Stimulated activated CD8-positive, alpha-beta memory T cell treated with anti-CD3 and anti-CD28 coated beads, Interleukin-4, amount 100 ng/mL, for 1 hour (primary cell): ENCODE measurements around the gene USP10.

Source experiments
- DNase-seq, 2 donors: peaks; one replicate each; pipeline ENCODE4 v3.0.0-alpha.2; 2020; ENCODE audit warnings: low read depth in 2 of 2, low spot score in 1 of 2

USP10 gene

DNA sequence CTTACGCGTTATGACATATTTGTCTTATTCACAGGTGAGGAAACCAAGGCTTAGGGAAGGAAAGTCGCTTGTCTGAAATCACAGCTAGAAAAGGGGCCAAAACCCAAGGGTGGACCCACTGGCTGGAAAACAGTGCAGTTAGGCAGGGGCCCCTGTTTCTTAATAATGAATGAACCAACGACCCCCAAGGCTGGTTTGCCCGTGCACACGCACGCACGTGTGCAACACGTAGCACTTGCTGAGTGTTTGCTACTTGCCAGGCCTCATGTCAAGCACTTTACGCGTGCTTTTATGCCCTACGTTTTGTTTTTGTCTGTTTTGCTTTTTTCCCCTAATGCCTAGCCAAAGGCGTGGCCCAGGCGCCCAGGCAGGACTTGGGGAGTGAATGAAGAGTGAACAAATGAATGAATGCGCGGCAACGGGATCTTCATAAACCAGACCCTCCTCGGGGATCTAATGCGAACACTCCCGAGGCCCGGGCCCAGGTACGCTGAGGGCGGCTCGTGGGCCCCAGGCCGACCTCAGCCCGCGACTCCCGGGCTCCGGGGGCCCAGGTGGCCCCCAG lies 571 bp upstream of the USP10 start:
- no peak for DNase-seq

DNA sequence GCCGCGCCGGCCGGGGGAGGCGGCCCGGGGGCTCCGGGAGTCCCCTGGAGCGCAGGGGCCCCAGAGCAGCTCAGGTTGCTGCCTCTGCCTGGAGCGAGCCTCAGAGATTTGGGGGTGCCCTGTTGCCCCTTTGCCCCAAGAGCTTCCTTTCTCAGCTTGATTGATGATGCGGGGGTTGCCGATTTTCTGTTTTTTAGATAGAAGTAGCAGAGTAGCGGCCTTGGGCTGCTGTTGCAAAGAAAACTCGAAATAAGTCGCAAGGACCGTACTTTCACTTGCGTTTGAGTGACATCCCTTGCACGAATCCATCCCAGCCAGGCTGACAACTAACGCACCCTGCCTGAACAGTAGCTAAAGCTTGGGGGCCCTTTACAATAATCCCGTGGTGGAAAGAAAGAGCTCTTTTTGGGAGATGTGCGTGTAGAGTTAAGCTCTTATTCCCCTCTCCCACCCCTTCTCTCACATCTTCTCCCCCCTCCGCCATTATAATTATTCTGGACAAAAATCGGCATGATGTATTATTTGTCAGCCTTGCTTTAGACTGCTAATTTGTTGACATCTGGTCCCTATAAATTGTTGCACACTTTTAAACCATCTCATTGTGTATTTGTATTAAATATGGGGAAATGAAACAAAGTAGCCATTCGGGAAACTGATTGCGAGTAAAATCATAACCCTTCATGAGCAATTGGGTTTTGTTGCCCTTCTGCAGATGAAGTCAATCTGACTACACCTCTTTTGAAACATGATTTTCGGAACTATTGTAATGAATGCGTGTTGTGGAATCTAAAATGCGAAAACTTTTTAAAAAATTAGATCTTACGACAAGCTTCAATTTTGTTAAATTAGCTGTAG lies 873 bp downstream of the USP10 start:
- peak; percentile 7 to 9 for DNase-seq

DNA sequence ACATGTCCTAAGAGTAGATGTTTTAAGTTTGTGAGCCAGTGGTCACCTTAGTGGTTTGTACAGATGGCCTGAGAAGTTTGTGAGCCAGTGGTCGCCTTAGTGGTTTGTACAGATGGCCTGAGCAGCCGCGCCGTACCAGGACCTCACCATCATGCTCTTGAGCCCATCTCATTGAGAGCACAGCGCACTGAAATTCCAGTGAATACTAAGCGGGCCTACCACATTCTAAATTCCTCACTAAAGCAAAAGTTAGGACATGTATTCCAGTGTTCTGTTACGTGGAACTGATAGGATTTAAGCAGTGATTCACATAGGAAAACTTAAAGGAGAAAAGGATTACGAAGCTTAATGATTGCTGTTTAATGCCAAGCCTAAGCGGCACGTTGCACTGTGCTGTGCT lies 3.9 kb downstream of the USP10 start:
- DNase-seq = no peak

DNA sequence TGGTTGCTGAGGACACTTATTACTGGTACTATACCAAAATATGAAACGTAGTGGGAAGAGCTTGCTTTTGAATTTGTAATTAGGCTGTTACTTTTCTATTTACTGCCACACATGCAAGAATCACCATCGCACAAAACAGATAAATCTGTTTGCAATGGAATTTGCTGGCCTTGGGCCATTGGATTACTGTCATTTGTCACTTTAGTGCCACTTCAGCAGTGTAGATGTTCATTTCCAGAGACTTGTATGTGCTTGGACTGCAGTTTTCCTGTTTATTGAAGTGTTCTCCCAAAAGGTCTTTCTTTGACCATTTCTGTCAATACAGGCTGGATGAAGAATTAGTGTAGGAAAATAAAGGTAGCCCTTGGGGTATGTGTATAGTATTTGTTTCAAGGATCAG lies 4.5 kb downstream of the USP10 start:
- no peak for DNase-seq

DNA sequence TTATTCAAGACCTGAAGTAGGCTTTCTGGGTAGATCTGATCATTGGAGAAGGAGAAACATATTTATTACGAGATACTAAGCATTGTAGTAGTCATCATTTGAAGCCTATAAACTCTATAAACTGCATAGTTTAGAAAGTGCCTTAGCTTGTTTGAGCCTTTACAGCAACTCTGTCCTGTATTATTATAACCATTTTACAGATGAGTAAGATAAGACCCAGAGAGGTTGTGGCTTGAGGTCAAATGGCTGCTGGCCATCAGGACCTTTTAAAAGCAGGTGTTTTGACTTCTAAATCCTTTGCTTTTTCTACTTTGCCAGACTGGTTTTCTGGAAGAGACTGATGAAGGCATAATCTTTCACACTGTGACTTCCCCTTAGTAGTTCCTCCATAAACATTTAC lies 7.1 kb downstream of the USP10 start:
- DNase-seq = no peak

DNA sequence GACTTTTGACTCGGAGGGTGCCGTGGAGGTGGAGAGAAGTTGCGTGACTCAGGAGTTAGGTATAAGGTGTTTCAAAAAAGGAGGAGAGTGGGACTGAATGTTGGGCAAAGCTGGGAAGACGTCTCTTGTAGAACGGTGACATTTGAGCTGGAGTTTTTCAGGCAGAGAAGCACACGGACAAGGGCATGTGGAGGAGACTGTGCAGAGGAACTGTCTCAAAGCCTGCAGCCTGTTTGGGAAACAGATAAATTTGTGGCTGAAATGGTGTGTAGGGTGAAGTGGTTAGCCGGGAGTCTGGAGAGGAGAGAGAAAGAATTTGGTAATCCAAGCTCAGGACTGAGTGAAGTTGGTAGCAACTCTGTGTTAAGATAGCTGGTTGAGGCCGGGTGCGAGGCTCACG lies 9.8 kb downstream of the USP10 start:
- DNase-seq = no peak

DNA sequence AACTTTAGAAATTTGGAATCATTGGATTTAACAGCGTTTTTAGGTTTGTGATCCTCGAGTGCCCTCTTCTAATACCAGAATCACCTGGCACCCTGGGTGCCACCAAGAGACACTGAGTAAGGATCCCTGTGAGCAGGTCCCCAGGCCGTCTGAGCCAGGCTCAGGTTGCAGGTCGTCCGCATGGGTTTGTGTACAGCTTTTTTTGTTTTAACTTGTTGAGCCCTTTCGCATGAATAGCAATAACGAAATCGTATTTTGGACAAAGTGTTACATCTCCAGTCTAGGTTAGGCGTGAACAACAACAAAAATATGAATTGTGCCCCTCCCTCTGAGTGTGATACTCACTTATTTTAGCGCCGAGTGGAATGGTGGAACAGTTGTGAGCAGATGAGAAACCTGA lies 10.9 kb downstream of the USP10 start:
- no peak for DNase-seq

DNA sequence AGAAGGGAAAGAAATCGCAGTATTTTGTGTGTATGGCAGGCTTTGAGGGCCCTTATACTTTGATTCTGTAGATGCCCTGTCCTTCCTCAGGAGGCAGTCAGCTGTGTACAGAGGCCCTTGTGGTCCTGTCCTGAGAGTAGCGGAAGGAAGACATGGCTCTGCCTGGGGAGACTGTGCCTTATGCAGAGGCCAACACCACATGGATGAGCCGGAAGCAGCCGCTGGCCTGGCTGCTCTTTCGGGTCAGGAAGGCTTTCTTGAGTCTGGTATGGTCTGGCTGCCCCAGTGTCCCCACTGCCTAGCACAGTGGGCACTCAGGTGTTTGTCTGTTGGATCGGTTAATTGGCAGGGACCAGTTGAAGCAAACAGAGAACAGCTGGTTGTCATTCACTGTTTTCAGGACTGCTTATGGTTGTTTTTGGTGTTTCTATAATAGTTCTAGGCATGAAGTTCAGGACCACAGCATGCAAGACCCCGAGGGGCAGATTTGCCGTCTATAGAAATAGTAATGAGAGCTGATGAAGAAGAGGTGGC lies 12.4 kb downstream of the USP10 start:
- no peak for DNase-seq

DNA sequence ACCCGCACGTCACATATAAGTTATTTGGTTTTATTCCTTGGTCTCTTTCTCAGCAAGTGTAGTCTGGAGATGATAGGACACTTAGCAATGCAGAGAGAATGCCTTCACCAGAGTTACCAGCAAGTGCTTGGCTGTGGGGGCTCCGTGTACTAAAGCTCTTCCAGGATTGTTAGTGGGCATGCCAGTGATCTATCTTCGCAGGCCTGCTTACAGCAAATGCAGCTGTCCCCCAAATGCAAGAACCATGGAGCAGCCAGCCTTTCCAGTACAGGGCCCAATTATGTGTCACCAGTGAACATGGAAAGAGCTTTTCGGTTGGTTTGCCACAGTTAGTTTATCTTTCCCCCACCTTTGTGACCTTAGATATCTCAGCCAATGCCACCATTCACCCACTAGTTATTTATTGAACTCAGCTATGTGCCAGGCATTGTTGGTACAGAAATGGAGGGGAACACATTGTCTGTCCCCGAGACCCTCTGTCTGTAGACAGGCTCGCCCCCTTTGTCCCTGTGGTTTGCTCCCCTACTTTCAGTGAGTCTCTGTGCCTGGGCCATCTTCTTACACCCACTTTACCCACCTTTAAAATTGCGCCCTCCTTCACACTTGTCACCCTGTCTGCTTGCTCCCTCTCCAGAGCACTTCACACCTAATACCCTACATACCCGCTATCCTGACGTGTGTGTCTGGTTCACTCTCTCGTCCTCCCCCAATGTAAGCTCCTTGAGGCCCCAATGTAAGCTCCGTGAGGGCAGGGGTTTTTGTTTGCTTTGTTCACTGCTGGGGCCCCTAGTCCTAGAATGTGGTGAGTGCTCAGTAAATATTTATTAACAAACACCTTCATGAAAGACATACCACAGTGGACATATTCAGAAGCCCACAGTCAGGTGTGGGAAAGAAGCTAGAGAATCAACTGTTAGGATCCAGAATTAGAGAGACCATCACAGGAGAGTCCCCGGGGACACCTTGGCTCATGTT lies 13.3 kb downstream of the USP10 start:
- DNase-seq = no peak

DNA sequence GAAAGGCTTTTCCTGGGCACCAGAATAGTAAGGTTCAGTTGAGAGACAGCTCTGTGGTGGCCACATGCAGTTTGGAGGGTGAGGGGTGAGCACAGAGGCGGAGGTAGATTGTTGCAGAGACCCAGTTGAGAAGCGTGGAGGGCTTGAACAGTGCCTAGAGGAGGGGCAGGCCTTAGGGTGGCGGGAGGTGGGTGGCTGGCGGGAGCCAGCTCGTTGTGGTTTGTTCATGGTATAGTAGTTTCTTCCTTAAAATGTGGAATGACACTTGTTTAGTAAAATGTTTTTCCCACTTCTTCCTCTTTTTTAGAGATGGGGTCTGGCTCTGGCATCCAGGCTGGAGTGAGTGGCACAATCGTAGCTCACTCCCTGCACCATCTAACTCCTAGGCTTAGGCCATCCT lies 14.2 kb downstream of the USP10 start:
- no peak for DNase-seq

DNA sequence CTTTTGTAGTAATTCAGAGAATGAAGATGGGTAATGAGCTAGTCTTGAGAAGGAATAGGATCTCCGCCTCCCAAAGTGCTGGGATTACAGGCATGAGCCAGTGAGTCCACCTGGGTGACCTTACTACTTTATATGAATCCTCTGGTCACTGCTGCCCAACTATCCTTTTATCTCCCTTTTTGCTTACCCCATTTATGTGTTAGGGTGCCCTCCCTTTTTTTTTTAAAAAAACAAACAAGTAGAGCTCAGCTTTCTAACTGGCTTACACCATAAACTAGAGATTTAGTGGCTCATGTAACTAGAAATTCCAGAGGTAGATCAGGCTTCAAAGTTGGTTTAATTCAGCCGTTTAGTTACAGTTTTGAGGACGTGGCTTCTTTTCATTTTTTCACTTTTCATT lies 15.6 kb downstream of the USP10 start:
- DNase-seq = no peak

DNA sequence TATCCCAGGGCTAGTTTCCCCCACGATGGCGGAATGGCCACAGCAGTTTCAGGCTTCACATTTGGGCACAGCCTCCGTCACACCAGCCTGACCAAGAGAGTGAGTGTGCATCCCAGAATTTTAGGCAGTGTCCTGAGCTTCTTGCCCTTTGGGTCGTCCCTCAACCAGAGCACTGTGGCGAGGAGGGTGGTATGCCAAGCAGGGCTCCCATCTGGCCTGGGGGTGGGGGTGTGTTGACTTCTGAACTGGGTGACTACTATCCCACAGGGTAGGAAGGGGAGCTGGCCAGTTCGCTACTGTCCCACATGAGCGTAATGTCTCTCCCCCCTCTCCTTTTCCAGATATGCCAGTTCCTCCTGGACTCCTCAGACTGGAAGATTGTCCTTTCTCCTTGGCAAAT lies 16.1 kb downstream of the USP10 start:
- DNase-seq = no peak

DNA sequence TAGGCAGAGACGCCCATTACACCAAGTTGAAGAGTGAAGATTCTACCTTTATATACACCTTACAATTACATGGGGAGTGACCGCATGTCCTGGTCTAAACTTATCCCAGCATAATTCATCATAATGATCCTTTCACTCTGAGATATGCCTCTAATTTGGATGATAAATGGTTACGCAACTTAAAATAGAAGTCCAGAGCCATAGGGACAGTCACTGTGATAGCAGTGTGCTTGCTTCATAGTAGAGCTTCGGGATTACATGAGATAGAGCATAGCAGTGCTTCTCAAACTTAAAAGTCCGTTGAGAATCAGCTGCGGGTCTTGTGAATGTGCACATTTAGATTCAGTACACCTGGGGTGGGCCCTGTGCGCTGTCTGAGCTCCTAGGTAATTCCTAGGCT lies 16.9 kb downstream of the USP10 start:
- DNase-seq = no peak

DNA sequence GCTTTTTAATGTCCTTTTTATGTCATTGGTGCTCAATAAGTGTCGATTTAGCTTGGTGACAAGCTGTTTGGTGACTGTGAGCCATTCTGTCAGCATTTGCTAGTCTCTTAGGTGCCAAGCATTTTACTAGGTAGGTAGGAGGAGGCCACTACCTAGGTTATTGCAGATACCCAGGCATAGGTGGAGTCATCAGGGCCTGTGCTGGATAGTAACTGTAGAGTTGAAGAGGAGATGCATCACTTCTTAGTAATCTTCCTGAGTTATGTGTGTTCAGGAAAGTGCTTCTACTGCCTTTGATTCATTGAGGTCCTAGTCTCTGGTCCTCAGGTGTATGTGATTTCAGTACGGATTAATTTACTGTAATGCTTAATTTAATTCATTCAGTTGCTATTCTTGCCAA lies 17.7 kb downstream of the USP10 start:
- no peak for DNase-seq

DNA sequence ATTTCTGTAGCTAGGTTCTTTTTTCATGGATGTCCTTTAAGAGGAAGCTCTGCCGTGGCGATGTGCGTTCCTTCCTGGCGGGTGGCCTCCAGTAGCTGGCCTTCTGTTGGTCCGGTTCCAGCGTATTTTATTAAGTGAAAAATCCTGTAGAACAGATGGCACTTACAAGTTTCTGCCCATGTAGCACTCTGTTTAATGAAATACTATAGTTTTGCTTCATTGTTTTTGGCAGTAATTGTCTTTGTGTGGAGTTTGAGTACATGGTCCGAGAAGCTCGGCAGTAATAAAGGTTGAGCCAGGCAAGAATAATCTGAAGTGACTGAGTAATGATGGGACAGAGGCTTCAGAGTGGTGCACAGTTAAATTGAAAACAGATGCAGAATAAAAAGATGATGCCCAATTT lies 20.4 kb downstream of the USP10 start:
- no peak for DNase-seq

DNA sequence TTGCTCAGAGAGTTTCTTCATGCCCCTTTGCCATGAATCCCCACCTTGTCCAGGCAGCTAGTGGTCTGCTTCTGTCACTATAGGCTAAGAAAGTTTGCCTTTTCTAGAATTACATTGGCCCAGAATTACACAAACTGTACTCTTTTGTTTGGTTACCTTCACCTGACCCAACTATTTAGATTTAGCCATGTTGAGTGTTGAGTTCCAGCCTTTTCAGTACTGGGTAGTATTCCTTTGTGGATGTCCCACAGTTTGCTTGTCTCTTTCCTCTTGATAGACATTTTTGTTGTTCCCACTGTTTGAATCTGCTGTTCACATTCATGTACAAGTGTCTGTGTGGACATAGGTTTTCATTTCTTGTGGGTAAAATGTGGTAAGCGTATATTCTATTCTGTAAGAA lies 22.3 kb downstream of the USP10 start:
- no peak for DNase-seq

DNA sequence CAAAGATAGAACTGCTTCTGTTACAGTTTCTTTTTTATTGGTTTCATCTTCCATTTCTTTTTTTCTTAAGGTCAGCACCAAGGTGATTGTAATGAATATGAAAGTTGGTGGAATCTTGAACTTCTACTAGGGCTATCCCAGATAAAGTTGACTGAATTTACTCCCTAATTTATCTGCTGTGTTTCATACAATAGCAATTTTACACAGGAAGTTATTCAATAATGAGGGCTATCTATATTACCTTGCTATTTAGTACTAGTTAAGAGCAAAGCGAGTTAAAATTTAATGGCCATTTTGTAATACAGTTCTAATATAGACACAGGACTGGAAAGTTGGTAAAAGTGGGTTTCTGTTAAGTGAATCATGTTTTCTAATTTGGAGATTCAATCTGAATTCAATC lies 24.1 kb downstream of the USP10 start:
- no peak for DNase-seq

DNA sequence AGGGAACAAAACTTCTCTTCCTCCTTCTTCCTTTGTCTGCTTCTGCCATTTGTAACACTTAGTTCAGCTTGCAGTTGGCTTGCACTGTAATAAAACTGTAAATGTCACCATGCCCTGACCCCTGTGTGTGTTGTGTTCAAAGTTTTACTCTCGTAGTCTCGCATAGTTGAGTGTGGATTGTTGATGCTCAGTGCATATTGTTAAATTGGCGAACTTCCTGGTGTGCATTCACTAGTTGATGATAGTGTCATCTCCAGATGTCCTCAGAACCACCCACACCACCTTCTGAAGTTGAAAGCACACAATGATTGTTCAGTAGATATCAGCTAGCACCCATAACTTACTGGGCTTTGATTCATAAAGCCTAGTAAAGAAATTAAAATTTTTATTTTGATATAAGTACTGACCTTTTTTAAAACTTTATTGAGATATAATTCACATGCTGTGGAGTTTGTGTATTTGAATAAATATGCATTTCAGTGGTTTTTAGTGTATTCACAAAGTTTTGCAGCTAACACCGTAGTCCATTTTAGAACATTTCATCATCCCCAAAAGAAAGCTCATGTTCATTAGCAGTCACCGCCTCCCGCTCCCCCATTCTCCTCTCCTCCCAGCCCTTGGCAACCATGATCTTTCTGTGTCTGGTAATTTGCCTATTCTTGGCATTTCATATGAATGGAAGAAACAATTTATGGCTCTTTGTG lies 25.0 kb downstream of the USP10 start:
- DNase-seq = no peak

DNA sequence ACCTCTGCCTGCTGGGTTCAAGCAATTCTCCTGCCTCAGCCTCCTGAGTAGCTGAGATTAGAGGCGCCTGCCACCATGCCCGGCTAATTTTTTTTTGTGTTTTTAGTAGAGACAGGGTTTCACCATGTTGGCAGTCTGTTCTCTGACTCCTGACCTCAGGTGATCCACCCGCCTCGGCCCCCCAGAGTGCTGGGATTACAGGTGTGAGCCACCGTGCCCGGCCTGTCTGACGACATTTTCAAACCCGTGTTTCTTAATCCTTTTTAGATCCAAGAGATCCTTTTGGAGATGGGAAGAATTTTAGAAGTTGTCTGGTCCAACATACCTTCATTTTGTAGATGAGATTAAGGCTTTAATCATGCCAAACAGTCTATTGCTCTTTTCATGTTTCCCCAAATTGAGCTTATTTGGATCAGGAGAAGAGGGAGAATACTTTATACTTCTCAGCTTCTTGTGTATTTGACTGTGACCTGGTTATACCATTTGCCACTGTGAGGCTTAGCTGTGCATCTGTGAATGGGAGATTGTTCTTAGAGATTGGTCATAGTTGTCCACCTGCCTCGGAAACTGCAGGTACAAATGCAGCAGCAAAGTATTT lies 25.8 kb downstream of the USP10 start:
- DNase-seq = no peak

DNA sequence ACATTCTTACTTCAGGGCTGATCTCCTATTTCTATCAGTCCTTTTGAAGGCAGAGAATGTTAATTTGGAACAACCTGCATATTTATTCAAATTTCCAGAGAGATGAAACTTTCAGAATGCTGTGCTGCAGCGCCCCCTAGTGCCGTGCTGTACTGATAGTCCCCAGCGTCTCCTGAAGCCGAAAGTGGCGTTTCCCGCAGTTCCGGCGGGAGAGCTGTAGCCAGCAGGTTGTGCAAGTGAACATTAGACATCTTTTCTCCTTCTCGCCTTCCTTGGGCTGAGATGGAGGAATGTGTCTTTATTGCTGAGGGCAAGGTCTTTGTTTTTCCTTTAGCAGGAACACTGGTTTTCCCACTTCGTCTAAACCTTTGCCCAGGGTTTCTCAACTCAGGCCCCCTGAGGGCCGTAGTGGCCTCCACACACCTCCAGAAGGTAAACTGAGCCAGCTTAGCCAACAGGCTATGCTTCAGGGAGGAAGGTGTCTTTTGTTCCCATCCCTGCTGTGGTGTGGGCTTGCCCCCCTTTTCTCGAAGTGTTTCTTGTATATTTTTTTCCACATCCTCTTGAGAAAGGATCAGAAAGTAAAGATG lies 26.4 kb downstream of the USP10 start:
- peak; percentile 74 to 80 for DNase-seq
